NCI-H1048 (cell line): ENCODE results near the gene MUC5B.
"Not testable (repeated sequence)": the region's sequence is repeated elsewhere in the genome, so short reads cannot be mapped to it uniquely, and the experiment has no call there.

Experiments used
- DNase-seq: peaks from one replicate; lab custom pipeline; 2025; lab: John Stamatoyannopoulos, UW

MUC5B gene

DNA sequence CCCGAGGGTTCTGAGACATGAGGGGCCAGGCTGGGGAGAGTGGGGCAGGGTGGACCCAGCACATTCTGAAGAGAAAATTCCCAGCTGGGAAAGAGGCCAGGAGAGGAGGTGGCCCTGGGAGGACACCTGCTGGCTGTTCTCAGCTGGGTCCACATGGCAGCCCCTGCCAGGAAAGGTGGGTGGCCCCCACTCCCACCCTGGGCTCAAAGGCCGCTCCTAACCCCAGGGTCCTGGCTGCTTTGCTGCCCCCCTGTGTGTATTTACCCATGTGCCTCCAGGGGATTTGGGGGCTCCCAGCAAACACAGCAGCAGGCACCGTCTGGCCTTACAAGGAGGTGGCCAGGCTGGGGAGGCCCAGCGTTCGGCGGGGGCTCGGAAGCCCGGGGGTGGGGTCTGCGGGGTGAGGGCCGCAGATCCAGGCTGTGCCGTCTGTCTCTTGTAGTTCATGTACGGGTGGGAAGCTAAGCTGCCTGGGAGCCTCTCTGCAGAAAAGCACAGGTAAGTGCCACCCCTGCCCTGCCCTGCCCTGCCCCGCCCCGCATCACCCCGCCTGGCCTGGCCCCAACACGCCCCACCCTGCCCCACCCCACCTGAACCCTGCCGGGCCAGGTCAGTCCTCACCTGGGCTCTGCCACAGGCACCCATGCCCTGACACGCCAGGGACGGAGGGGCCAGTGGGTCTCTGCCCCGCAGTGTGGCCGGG, 10.6 kb downstream of the MUC5B start:
- no peak for DNase-seq

DNA sequence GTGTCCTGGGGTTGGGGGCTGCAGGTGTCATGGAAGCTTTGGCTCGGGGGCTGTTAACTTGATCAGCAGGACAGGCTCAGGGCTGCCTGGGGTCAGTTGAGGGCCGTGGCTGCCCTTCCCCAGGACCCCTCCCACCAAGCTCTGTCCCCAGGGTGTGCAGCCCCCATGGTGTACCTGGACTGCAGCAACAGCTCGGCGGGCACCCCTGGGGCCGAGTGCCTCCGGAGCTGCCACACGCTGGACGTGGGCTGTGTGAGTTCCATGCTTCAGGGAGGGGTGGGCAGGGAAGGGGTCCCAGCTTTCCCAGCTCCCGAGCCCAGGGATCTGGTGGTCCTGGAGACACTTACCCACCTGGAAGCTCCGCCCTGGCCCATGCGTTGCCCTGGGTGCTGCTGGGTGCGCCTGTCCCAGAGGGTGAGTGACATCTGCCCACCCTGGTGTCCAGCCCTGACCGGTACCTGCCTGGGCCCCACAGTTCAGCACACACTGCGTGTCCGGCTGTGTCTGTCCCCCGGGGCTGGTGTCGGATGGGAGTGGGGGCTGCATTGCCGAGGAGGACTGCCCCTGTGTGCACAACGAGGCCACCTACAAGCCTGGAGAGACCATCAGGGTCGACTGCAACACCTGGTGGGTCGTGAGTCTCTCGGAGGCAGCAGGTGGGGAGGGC, 11.3 kb downstream of the MUC5B start:
- no peak for DNase-seq

DNA sequence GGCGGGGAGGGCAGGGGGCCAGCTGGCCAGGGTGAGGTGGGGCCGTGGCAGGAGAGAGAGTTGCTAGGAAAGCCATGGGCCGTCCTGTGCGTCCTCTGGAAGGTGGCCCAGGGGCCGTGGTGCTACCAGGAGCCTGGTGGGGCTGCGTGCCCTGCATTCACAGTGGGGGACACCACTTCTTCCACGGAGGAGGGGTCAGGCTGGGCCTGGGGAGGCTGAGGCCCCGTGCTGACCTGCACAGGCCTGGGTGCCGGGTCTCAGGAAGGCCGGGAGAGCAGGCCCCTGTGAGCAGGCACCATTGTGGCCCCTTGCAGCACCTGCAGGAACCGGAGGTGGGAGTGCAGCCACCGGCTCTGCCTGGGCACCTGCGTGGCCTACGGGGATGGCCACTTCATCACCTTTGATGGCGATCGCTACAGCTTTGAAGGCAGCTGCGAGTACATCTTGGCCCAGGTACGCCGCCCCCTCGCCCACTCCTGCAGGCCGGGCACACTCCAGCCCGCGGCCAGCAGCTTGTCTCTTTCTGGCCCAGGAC, 12.0 kb downstream of the MUC5B start:
- DNase-seq = no peak

DNA sequence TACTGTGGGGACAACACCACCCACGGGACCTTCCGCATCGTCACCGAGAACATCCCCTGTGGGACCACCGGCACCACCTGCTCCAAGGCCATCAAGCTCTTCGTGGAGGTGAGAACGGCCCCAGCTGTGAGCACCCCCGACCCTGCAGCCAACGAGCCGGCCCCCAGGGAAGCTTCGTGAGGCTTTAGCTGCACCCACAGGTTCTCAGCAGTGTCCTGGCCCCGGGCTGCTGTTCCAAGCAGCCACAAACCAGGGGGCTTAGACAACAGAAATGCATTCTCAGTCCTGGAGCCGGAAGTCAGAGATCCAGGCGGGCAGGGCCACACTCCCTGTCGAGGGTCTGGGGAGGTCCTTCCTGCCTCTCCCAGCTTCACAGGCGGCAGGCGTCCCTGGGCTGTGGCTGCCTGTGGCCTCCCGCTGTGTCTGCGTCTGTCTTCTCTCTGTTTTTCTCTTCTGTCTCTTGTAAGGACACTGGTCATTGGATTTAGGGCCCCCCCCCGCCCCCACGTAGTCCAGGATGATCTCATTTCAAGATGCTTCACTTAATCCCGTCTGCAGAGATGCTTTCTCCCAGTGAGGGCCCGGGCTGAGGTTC, 12.5 kb downstream of the MUC5B start:
- DNase-seq = no peak

- no peak for DNase-seq
Measured at GRCh38 chr11:1235901-1236315, 13.0 kb downstream of the MUC5B start.

- no peak for DNase-seq
Measured at GRCh38 chr11:1236316-1237127, 13.7 kb downstream of the MUC5B start.

DNA sequence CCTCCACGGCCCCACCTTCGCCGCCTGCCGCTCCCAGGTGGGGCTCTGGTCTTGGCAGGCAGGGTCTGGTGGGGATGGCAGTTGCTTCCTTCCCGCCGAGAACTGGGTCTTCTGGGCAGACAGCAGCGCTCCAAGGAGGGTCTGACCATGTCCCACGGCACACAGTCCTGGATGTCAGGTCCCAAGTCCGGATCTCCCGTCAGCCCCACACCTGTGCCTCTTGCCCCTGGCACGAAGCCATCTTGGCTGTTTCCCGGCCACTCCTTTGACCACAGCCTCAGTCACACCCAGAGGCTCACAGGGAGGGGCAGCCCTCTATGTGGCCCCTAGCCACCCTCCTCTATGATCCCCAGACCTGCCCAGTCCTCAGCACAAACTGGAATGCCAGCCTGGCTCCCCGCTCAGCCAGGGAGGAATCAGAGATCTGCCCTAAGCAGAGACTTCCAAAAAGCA, 14.3 kb downstream of the MUC5B start:
- DNase-seq = no peak

- no peak for DNase-seq
Measured at GRCh38 chr11:1237851-1238250, 15.0 kb downstream of the MUC5B start.

- peak; percentile 31 for DNase-seq
Measured at GRCh38 chr11:1238767-1239595, 16.1 kb downstream of the MUC5B start.

DNA sequence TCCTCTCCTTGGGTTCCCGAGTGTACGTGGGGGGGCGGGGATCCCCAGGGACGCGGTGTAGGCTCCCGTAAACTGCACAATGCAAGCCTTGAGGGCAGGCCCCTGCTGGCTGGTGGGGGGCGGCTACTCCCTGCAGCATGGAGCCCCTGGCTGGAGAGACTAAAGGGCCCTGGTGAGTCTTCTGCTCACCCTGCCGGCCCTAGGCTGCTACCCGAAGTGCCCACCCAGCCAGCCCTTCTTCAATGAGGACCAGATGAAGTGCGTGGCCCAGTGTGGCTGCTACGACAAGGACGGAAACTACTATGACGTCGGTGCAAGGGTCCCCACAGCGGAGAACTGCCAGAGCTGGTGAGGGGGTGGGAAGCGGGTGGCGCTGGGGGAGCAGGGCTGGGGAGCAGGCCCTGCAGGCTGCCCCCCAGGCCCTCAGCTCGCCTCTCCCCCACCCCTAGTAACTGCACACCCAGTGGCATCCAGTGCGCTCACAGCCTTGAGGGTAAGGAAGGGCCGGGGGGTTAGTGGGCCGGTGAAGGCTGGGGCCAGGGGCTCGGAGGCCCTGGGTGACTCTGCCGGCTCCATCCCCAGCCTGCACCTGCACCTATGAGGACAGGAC, 16.8 kb downstream of the MUC5B start:
- no peak for DNase-seq

DNA sequence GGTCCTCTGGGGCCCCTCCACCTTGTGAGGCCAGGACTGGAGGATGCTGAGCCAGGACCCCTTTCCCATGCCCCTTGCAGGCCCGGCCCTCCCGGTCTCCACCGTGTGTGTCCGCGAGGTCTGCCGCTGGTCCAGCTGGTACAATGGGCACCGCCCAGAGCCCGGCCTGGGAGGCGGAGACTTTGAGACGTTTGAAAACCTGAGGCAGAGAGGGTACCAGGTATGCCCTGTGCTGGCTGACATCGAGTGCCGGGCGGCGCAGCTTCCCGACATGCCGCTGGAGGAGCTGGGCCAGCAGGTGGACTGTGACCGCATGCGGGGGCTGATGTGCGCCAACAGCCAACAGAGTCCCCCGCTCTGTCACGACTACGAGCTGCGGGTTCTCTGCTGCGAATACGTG, 17.9 kb downstream of the MUC5B start:
- no peak for DNase-seq

DNA sequence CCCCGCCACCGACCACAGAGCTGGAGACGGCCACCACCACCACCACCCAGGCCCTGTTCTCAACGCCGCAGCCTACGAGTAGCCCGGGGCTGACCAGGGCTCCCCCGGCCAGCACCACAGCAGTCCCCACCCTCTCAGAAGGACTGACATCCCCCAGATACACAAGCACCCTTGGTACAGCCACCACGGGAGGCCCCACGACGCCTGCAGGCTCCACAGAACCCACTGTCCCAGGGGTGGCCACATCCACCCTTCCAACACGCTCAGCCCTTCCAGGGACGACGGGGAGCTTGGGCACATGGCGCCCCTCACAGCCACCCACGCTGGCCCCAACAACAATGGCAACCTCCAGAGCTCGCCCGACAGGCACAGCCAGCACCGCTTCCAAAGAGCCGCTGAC, 18.8 kb downstream of the MUC5B start:
- no peak for DNase-seq

GRCh38 chr11:1242289-1242688, 19.4 kb downstream of the MUC5B start:
- DNase-seq = no peak

DNA sequence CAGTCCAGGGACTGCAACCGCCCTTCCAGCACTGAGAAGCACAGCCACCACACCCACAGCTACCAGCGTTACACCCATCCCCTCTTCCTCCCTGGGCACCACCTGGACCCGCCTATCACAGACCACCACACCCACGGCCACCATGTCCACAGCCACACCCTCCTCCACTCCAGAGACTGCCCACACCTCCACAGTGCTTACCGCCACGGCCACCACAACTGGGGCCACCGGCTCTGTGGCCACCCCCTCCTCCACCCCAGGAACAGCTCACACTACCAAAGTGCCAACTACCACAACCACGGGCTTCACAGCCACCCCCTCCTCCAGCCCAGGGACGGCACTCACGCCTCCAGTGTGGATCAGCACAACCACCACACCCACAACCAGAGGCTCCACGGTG, 19.9 kb downstream of the MUC5B start:
- not testable (repeated sequence) for DNase-seq

- not testable (repeated sequence) for DNase-seq
Measured at GRCh38 chr11:1243521-1243920, 20.7 kb downstream of the MUC5B start.

DNA sequence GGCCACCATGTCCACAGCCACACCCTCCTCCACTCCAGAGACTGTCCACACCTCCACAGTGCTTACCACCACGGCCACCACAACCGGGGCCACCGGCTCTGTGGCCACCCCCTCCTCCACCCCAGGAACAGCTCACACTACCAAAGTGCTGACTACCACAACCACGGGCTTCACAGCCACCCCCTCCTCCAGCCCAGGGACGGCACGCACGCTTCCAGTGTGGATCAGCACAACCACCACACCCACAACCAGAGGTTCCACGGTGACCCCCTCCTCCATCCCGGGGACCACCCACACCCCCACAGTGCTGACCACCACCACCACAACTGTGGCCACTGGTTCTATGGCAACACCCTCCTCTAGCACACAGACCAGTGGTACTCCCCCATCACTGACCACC, 21.7 kb downstream of the MUC5B start:
- DNase-seq = not testable (repeated sequence)

GRCh38 chr11:1245717-1246116, 22.9 kb downstream of the MUC5B start:
- DNase-seq = not testable (repeated sequence)

DNA sequence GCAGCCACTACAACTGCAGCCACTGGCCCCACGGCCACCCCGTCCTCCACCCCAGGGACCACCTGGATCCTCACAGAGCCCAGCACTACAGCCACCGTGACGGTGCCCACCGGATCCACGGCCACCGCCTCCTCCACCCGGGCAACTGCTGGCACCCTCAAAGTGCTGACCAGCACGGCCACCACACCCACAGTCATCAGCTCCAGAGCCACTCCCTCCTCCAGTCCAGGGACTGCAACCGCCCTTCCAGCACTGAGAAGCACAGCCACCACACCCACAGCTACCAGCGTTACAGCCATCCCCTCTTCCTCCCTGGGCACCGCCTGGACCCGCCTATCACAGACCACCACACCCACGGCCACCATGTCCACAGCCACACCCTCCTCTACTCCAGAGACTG, 23.4 kb downstream of the MUC5B start:
- DNase-seq = not testable (repeated sequence)

GRCh38 chr11:1247026-1247425, 24.2 kb downstream of the MUC5B start:
- not testable (repeated sequence) for DNase-seq

DNA sequence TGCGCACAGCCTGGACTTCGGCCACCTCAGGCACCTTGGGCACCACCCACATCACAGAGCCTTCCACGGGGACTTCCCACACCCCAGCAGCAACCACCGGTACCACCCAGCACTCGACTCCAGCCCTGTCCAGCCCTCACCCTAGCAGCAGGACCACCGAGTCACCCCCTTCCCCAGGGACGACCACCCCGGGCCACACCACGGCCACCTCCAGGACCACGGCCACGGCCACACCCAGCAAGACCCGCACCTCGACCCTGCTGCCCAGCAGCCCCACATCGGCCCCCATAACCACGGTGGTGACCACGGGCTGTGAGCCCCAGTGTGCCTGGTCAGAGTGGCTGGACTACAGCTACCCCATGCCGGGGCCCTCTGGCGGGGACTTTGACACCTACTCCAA, 26.1 kb downstream of the MUC5B start:
- not testable (repeated sequence) for DNase-seq

- not testable (repeated sequence) for DNase-seq
Measured at GRCh38 chr11:1250411-1250810, 27.5 kb downstream of the MUC5B start.
